GM18870 (cell line): ENCODE measurements around the gene CELF3.
"Not testable (repeated sequence)": the region's sequence is repeated elsewhere in the genome, so short reads cannot be mapped to it uniquely, and the experiment has no call there.

Source experiments
- ATAC-seq: cut with Tn5 transposase; IDR thresholded peaks from one replicate; pipeline ENCODE4 v1.9.1; 2021; ENCODE audit warnings: moderate library complexity; ENCODE audit not compliant: unreplicated experiment

The CELF3 gene

GRCh38 chr1:151704246-151704645 is 12.4 kb downstream of the CELF3 start:
- no peak for ATAC-seq

- no peak for ATAC-seq
These were observed 12.8 kb downstream of the CELF3 start for GRCh38 chr1:151703813-151704212.

GRCh38 chr1:151702936-151703335 is 13.7 kb downstream of the CELF3 start:
- no peak for ATAC-seq

- ATAC-seq: no peak
These were observed 15.1 kb downstream of the CELF3 start for GRCh38 chr1:151701515-151701914.

- ATAC-seq: no peak
These were observed 23.4 kb downstream of the CELF3 start for GRCh38 chr1:151693057-151693651.

GRCh38 chr1:151692226-151692625 is 24.4 kb downstream of the CELF3 start:
- no peak for ATAC-seq

- no peak for ATAC-seq
These were observed 27.1 kb downstream of the CELF3 start for GRCh38 chr1:151689494-151689893.

GRCh38 chr1:151686561-151686960 is 30.0 kb downstream of the CELF3 start:
- no peak for ATAC-seq

- no peak for ATAC-seq
These were observed 32.5 kb downstream of the CELF3 start for GRCh38 chr1:151684128-151684527.

- not testable (repeated sequence) for ATAC-seq
These were observed 33.7 kb downstream of the CELF3 start for GRCh38 chr1:151682901-151683300.

GRCh38 chr1:151681923-151682322 is 34.7 kb downstream of the CELF3 start:
- ATAC-seq: no peak

GRCh38 chr1:151680826-151681225 is 35.8 kb downstream of the CELF3 start:
- ATAC-seq: no peak

- ATAC-seq: no peak
These were observed 36.2 kb downstream of the CELF3 start for GRCh38 chr1:151680391-151680790.

GRCh38 chr1:151673407-151673806 is 43.2 kb downstream of the CELF3 start:
- ATAC-seq: no peak

- not testable (repeated sequence) for ATAC-seq
These were observed 46.4 kb downstream of the CELF3 start for GRCh38 chr1:151670036-151670675.

GRCh38 chr1:151668090-151668489 is 48.5 kb downstream of the CELF3 start:
- no peak for ATAC-seq

GRCh38 chr1:151661751-151662150 is 54.9 kb downstream of the CELF3 start:
- no peak for ATAC-seq

- no peak for ATAC-seq
These were observed 61.2 kb downstream of the CELF3 start for GRCh38 chr1:151655371-151655770.

- no peak for ATAC-seq
These were observed 63.2 kb downstream of the CELF3 start for GRCh38 chr1:151653397-151653796.
